ENCODE data around the gene LARGE2. TPM values are rescaled to one million over a fixed set of nuclear protein-coding genes. Genes with fewer than 3 reads are reported as not detected.

LARGE2 gene
- total RNA-seq, 1 experiment from 2014 or later = 124 TPM

DNA sequence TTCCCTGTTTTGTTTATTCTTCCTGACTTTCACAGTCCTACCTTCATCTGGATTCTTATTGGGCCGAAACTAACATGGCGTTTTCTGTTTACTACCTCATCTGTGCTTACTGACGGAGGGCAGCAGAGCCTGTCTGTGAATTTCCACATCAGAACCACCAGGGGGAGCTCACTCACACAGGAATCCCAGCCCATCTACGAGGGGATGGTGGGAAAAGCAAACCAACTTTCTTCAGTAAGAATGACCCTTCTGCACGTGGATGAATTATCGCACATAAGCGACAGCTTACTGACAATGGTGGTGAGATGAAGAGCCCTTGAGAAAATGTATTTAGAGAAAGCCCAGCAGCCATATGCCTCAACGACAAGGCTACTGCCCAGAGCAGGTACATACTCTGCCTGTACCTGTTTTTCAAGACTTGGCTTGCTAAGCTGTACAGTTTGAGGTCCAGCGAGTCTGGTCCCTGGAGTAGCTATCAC, 42.5 kb downstream of the LARGE2 start:
- ChIA-PET POLR2A (interaction anchor here (0.6 to 2.2 kb wide), 3 partner anchors 29 to 137 kb away, joined by 3 to 9 read pairs (median 4); no protein-coding TSS in a partner anchor), CTCF (interaction anchor here (0.6 to 4.9 kb wide), 63 partner anchors 9 to 555 kb away, joined by 3 to 156 read pairs (median 5); partner anchors contain the start of genes LARGE2 and PEX16)
- Mint-ChIP-seq H3K27me3 (ENCODE audit: low read depth) (no peaks in the 10 kb centered on the region), H3K4me1 (no peaks in the 10 kb centered on the region), H3K36me3 (peaks cover 16% of the 10 kb centered on the region), H3K4me3 (no peak overlapping the region), H3K27ac (no peak overlapping the region), H3K9me3 (0 out of 2 replicates have a peak, but pooled peaks cover 2% of the 10 kb centered on the region)
- ATAC-seq (peak; percentile 99), DNase-seq (ENCODE audit: low spot score) (peak; percentile 66)
- TF ChIP-seq, protein P1, sequence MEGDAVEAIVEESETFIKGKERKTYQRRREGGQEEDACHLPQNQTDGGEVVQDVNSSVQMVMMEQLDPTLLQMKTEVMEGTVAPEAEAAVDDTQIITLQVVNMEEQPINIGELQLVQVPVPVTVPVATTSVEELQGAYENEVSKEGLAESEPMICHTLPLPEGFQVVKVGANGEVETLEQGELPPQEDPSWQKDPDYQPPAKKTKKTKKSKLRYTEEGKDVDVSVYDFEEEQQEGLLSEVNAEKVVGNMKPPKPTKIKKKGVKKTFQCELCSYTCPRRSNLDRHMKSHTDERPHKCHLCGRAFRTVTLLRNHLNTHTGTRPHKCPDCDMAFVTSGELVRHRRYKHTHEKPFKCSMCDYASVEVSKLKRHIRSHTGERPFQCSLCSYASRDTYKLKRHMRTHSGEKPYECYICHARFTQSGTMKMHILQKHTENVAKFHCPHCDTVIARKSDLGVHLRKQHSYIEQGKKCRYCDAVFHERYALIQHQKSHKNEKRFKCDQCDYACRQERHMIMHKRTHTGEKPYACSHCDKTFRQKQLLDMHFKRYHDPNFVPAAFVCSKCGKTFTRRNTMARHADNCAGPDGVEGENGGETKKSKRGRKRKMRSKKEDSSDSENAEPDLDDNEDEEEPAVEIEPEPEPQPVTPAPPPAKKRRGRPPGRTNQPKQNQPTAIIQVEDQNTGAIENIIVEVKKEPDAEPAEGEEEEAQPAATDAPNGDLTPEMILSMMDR (IDR thresholded peaks at IDR 0.05) = peak; percentile 85
- TF ChIP-seq, protein P2, sequence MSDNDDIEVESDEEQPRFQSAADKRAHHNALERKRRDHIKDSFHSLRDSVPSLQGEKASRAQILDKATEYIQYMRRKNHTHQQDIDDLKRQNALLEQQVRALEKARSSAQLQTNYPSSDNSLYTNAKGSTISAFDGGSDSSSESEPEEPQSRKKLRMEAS (CRISPR knock-in tag; IDR thresholded peaks at IDR 0.05) = peak; percentile 57; the same call in 1 of the 2 replicates
- no peak for TF ChIP-seq ZNF423 (CRISPR knock-in tag; IDR thresholded peaks at IDR 0.05)

DNA sequence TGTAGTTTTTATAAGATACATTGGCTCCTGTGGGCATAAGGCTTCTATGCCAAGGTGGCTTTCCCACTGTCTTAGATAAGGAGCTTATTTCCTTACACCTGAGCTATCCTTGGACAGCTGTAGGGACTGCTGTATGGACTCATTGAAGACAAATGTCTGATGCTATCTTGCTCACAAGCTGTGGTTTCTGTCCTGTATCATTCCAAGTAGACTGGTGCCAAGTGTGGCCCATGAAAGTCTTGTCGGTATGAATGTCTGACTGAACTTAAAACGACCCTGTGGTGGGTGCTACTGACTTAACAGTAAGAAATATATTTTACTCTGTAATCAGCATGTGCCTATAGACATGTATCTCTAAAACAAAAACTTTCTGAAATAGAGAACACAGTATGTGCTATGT, 45.0 kb downstream of the LARGE2 start:
- no peaks in the 10 kb centered on the region for H3K4me1 Mint-ChIP-seq
- H3K27me3 Mint-ChIP-seq (ENCODE audit: low read depth) = no peaks in the 10 kb centered on the region
- no peak overlapping the region for H3K4me3 Mint-ChIP-seq
- DNase-seq (ENCODE audit: low spot score) (no peak), ATAC-seq (no peak)
- no peak overlapping the region for H3K27ac Mint-ChIP-seq
- POLR2A ChIA-PET = no interaction called here
- H3K36me3 Mint-ChIP-seq = peaks cover 10% of the 10 kb centered on the region
- H3K9me3 Mint-ChIP-seq = no peaks in the 10 kb centered on the region
- CTCF ChIA-PET = interaction anchor here (0.8 to 4.9 kb wide), 3 partner anchors 36 to 94 kb away, joined by 3 to 156 read pairs (median 3); no protein-coding TSS in a partner anchor
- TF ChIP-seq ZNF121 (CRISPR knock-in tag; IDR thresholded peaks at IDR 0.05) (no peak), ZNF138 (CRISPR knock-in tag; conservative IDR thresholded peaks at IDR 0.05) (no peak), ZNF416 (CRISPR knock-in tag; IDR thresholded peaks at IDR 0.05) (no peak), CBFB (CRISPR knock-in tag; IDR thresholded peaks at IDR 0.05; ENCODE audit: low read depth) (no peak), GRHL2 (CRISPR knock-in tag; IDR thresholded peaks at IDR 0.05; ENCODE audit: insufficient replicate concordance, severe bottlenecking) (no peak), NFYB (CRISPR knock-in tag; conservative IDR thresholded peaks at IDR 0.05; ENCODE audit: low read depth) (no peak)
- TF ChIP-seq, protein P3, sequence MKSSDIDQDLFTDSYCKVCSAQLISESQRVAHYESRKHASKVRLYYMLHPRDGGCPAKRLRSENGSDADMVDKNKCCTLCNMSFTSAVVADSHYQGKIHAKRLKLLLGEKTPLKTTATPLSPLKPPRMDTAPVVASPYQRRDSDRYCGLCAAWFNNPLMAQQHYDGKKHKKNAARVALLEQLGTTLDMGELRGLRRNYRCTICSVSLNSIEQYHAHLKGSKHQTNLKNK (CRISPR knock-in tag; IDR thresholded peaks at IDR 0.05) = no peak
- TF ChIP-seq, protein P4, sequence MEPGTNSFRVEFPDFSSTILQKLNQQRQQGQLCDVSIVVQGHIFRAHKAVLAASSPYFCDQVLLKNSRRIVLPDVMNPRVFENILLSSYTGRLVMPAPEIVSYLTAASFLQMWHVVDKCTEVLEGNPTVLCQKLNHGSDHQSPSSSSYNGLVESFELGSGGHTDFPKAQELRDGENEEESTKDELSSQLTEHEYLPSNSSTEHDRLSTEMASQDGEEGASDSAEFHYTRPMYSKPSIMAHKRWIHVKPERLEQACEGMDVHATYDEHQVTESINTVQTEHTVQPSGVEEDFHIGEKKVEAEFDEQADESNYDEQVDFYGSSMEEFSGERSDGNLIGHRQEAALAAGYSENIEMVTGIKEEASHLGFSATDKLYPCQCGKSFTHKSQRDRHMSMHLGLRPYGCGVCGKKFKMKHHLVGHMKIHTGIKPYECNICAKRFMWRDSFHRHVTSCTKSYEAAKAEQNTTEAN (CRISPR knock-in tag; IDR thresholded peaks at IDR 0.05) = no peak
- TF ChIP-seq, protein P5, sequence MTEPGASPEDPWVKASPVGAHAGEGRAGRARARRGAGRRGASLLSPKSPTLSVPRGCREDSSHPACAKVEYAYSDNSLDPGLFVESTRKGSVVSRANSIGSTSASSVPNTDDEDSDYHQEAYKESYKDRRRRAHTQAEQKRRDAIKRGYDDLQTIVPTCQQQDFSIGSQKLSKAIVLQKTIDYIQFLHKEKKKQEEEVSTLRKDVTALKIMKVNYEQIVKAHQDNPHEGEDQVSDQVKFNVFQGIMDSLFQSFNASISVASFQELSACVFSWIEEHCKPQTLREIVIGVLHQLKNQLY (CRISPR knock-in tag; IDR thresholded peaks at IDR 0.05) = no peak
- TF ChIP-seq, protein P6, sequence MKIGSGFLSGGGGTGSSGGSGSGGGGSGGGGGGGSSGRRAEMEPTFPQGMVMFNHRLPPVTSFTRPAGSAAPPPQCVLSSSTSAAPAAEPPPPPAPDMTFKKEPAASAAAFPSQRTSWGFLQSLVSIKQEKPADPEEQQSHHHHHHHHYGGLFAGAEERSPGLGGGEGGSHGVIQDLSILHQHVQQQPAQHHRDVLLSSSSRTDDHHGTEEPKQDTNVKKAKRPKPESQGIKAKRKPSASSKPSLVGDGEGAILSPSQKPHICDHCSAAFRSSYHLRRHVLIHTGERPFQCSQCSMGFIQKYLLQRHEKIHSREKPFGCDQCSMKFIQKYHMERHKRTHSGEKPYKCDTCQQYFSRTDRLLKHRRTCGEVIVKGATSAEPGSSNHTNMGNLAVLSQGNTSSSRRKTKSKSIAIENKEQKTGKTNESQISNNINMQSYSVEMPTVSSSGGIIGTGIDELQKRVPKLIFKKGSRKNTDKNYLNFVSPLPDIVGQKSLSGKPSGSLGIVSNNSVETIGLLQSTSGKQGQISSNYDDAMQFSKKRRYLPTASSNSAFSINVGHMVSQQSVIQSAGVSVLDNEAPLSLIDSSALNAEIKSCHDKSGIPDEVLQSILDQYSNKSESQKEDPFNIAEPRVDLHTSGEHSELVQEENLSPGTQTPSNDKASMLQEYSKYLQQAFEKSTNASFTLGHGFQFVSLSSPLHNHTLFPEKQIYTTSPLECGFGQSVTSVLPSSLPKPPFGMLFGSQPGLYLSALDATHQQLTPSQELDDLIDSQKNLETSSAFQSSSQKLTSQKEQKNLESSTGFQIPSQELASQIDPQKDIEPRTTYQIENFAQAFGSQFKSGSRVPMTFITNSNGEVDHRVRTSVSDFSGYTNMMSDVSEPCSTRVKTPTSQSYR (CRISPR knock-in tag; IDR thresholded peaks at IDR 0.05) = no peak
- TF ChIP-seq, protein P7, sequence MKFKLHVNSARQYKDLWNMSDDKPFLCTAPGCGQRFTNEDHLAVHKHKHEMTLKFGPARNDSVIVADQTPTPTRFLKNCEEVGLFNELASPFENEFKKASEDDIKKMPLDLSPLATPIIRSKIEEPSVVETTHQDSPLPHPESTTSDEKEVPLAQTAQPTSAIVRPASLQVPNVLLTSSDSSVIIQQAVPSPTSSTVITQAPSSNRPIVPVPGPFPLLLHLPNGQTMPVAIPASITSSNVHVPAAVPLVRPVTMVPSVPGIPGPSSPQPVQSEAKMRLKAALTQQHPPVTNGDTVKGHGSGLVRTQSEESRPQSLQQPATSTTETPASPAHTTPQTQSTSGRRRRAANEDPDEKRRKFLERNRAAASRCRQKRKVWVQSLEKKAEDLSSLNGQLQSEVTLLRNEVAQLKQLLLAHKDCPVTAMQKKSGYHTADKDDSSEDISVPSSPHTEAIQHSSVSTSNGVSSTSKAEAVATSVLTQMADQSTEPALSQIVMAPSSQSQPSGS (CRISPR knock-in tag; IDR thresholded peaks at IDR 0.05; ENCODE audit: borderline replicate concordance, low read depth) = no peak
- TF ChIP-seq, protein P8, sequence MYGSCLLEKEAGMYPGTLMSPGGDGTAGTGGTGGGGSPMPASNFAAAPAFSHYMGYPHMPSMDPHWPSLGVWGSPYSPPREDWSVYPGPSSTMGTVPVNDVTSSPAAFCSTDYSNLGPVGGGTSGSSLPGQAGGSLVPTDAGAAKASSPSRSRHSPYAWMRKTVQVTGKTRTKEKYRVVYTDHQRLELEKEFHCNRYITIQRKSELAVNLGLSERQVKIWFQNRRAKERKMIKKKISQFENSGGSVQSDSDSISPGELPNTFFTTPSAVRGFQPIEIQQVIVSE (CRISPR knock-in tag; IDR thresholded peaks at IDR 0.05; ENCODE audit: borderline replicate concordance) = no peak
- TF ChIP-seq, protein P9, sequence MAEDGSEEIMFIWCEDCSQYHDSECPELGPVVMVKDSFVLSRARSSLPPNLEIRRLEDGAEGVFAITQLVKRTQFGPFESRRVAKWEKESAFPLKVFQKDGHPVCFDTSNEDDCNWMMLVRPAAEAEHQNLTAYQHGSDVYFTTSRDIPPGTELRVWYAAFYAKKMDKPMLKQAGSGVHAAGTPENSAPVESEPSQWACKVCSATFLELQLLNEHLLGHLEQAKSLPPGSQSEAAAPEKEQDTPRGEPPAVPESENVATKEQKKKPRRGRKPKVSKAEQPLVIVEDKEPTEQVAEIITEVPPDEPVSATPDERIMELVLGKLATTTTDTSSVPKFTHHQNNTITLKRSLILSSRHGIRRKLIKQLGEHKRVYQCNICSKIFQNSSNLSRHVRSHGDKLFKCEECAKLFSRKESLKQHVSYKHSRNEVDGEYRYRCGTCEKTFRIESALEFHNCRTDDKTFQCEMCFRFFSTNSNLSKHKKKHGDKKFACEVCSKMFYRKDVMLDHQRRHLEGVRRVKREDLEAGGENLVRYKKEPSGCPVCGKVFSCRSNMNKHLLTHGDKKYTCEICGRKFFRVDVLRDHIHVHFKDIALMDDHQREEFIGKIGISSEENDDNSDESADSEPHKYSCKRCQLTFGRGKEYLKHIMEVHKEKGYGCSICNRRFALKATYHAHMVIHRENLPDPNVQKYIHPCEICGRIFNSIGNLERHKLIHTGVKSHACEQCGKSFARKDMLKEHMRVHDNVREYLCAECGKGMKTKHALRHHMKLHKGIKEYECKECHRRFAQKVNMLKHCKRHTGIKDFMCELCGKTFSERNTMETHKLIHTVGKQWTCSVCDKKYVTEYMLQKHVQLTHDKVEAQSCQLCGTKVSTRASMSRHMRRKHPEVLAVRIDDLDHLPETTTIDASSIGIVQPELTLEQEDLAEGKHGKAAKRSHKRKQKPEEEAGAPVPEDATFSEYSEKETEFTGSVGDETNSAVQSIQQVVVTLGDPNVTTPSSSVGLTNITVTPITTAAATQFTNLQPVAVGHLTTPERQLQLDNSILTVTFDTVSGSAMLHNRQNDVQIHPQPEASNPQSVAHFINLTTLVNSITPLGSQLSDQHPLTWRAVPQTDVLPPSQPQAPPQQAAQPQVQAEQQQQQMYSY (CRISPR knock-in tag; IDR thresholded peaks at IDR 0.05) = no peak
- TF ChIP-seq, protein P10, sequence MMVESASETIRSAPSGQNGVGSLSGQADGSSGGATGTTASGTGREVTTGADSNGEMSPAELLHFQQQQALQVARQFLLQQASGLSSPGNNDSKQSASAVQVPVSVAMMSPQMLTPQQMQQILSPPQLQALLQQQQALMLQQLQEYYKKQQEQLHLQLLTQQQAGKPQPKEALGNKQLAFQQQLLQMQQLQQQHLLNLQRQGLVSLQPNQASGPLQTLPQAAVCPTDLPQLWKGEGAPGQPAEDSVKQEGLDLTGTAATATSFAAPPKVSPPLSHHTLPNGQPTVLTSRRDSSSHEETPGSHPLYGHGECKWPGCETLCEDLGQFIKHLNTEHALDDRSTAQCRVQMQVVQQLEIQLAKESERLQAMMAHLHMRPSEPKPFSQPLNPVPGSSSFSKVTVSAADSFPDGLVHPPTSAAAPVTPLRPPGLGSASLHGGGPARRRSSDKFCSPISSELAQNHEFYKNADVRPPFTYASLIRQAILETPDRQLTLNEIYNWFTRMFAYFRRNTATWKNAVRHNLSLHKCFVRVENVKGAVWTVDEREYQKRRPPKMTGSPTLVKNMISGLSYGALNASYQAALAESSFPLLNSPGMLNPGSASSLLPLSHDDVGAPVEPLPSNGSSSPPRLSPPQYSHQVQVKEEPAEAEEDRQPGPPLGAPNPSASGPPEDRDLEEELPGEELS (CRISPR knock-in tag; IDR thresholded peaks at IDR 0.05) = no peak

Data from WTC11 (cell line).